ENCODE data around the gene PLEKHJ1. TPM values are rescaled to one million over a fixed set of nuclear protein-coding genes. Genes with fewer than 3 reads are reported as not detected.

PLEKHJ1 gene
- total RNA-seq, 1 donor from 2014 or later = 104 TPM

DNA sequence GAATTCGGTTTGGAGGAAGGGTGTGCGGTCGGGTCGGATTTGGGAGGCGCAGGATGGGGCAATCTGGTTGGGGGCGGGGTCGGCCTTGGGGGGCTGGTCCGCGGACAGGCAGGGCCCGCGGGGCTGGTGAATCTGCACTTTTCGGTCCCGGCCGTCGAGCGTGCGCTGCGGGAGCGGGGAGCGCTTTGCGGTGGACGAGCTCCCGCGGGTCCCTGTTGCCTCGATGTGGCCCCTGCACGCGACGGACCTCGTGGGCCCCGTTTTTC, 34.0 kb upstream of the PLEKHJ1 start:
- Histone ChIP-seq H3K36me3 (ENCODE audit: control insufficient read depth, insufficient read depth, low read length) (peaks cover 2% of the 10 kb centered on the region), H3K4me3 (ENCODE audit: low read depth, low read length) (peak overlapping the region; percentile 83), H3K27me3 (ENCODE audit: control insufficient read depth, insufficient read depth, low read length) (no peaks in the 10 kb centered on the region)
- DNase-seq (ENCODE audit: low read depth) = no peak
- TF ChIP-seq, protein P1, sequence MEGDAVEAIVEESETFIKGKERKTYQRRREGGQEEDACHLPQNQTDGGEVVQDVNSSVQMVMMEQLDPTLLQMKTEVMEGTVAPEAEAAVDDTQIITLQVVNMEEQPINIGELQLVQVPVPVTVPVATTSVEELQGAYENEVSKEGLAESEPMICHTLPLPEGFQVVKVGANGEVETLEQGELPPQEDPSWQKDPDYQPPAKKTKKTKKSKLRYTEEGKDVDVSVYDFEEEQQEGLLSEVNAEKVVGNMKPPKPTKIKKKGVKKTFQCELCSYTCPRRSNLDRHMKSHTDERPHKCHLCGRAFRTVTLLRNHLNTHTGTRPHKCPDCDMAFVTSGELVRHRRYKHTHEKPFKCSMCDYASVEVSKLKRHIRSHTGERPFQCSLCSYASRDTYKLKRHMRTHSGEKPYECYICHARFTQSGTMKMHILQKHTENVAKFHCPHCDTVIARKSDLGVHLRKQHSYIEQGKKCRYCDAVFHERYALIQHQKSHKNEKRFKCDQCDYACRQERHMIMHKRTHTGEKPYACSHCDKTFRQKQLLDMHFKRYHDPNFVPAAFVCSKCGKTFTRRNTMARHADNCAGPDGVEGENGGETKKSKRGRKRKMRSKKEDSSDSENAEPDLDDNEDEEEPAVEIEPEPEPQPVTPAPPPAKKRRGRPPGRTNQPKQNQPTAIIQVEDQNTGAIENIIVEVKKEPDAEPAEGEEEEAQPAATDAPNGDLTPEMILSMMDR (IDR thresholded peaks at IDR 0.05; ENCODE audit: insufficient read depth, low read length, poor library complexity, severe bottlenecking) = no peak

GRCh38 chr19:2269244-2270156, 33.4 kb upstream of the PLEKHJ1 start:
- Histone ChIP-seq H3K27me3 (ENCODE audit: control insufficient read depth, insufficient read depth, low read length) (no peaks in the 10 kb centered on the region), H3K36me3 (ENCODE audit: control insufficient read depth, insufficient read depth, low read length) (peaks cover 2% of the 10 kb centered on the region), H3K4me3 (ENCODE audit: low read depth, low read length) (peak overlapping the region; percentile 83)
- DNase-seq (ENCODE audit: low read depth) = peak; percentile 48
- TF ChIP-seq, protein P1 (IDR thresholded peaks at IDR 0.05; ENCODE audit: insufficient read depth, low read length, poor library complexity, severe bottlenecking) = no peak

DNA sequence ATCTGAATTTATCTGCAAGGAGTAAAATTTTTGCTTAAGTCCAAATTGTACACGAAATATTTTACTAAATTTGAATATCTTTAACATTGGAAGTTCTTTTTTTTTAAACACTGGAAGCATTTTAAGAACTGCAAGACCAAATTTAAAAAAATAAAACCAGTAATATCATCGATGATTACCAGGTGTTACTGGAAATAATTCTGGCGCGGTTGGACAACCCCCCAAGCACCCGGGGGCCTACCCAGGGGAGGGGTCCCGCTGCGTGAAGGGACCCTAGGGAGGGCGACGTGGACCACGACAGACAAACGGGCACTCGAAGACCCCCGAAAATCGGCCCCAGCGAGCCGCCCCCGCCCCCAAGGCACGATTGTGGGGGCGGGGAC, 32.7 kb upstream of the PLEKHJ1 start:
- peak overlapping the region; percentile 79 for H3K4me3 ChIP-seq (ENCODE audit: low read depth, low read length)
- no peaks in the 10 kb centered on the region for H3K36me3 ChIP-seq (ENCODE audit: control insufficient read depth, insufficient read depth, low read length)
- no peaks in the 10 kb centered on the region for H3K27me3 ChIP-seq (ENCODE audit: control insufficient read depth, insufficient read depth, low read length)
- TF ChIP-seq, protein P1 (IDR thresholded peaks at IDR 0.05; ENCODE audit: insufficient read depth, low read length, poor library complexity, severe bottlenecking) = no peak
- no peak for DNase-seq (ENCODE audit: low read depth)

- Histone ChIP-seq H3K36me3 (ENCODE audit: control insufficient read depth, insufficient read depth, low read length) (no peaks in the 10 kb centered on the region), H3K4me3 (ENCODE audit: low read depth, low read length) (peak overlapping the region; percentile 79), H3K27me3 (ENCODE audit: control insufficient read depth, insufficient read depth, low read length) (no peaks in the 10 kb centered on the region)
- TF ChIP-seq, protein P1 (IDR thresholded peaks at IDR 0.05; ENCODE audit: insufficient read depth, low read length, poor library complexity, severe bottlenecking) = no peak
- DNase-seq (ENCODE audit: low read depth) = no peak
Measured at GRCh38 chr19:2268480-2268830, 32.3 kb upstream of the PLEKHJ1 start.

GRCh38 chr19:2266183-2266993, 30.3 kb upstream of the PLEKHJ1 start:
- TF ChIP-seq, protein P1 (IDR thresholded peaks at IDR 0.05; ENCODE audit: insufficient read depth, low read length, poor library complexity, severe bottlenecking) = no peak
- no peak overlapping the region for H3K4me3 ChIP-seq (ENCODE audit: low read depth, low read length)
- H3K27me3 ChIP-seq (ENCODE audit: control insufficient read depth, insufficient read depth, low read length) = no peaks in the 10 kb centered on the region
- H3K36me3 ChIP-seq (ENCODE audit: control insufficient read depth, insufficient read depth, low read length) = no peaks in the 10 kb centered on the region
- DNase-seq (ENCODE audit: low read depth) = no peak

Measured in kidney epithelial cell (primary cell).